HAP-1 (cell line): ENCODE measurements around the gene GNAT2.

Source experiments
- DNase-seq, 2 experiments: peaks; one replicate each; pipeline ENCODE4 v3.0.0-alpha.2; 2016 to 2020; ENCODE audit warnings: low spot score in 2 of 2
- H3K27me3 ChIP-seq: fragments of 250-450 bp; sonication (Bioruptor Pico); 2 replicates; pipeline ENCODE4 v1.5.1; 2020; ENCODE audit warnings: low read depth, mild to moderate bottlenecking, moderate library complexity
- H3K36me3 ChIP-seq: fragments of 250-450 bp; sonication (Bioruptor Pico); replicated peaks from 2 replicates; pipeline ENCODE4 v1.5.1; 2020; ENCODE audit warnings: mild to moderate bottlenecking
- H3K4me1 ChIP-seq: fragments of 250-450 bp; sonication (Bioruptor Pico); 2 replicates; pipeline ENCODE4 v1.5.1; 2020; ENCODE audit warnings: mild to moderate bottlenecking
- H3K4me3 ChIP-seq: fragments of 250-450 bp; sonication (Bioruptor Pico); 2 replicates; pipeline ENCODE4 v1.5.1; 2020; ENCODE audit warnings: mild to moderate bottlenecking, moderate library complexity
- H3K9me3 ChIP-seq: fragments of 250-450 bp; sonication (Bioruptor Pico); 2 replicates; pipeline ENCODE4 v1.5.1; 2020; ENCODE audit warnings: mild to moderate bottlenecking, moderate library complexity
- in situ Hi-C: fragments of 300-500 bp; cut with MboI; formaldehyde crosslinking; loops from 3 replicates; pipeline ENCODE4 v1.14.3; 2020; ENCODE audit warnings: low sequenced_read_pairs, inconsistent platforms, mixed read lengths

Gene GNAT2

DNA sequence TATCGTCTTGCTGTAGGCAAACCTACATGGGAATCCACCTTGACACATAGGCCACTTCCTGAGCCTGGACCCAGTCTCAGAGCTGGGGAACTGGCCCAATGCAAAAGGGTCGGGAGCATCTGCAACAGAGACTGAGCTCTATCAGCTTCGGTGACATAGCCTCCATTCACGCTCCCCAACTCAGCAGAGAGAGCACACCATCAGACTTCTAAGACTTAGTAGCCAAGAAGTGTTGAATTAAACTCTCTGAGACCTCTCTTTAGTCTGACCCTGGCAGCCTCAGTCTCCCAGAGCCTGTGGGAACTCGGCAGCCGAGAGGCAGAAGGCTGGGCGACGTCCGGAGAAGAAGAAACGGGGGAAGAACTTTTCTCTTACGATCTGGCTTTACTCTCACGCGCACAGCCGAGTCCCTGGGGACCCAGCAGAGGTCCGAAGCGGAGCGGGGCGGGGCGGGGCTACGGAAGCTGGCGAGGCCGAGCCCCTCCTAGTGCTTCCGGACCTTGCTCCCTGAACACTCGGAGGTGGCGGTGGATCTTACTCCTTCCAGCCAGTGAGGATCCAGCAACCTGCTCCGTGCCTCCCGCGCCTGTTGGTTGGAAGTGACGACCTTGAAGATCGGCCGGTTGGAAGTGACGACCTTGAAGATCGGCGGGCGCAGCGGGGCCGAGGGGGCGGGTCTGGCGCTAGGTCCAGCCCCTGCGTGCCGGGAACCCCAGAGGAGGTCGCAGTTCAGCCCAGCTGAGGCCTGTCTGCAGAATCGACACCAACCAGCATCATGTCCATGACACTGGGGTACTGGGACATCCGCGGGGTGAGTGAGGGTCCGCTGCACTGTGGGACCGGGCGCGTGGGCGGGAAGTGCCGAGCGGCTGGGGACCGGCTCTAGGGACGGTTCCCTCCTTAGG, 36.5 kb upstream of the GNAT2 start, which contains the start of gene GSTM4:
GSTM4 (plus strand) TSS at position 485 of the 905 bp plus-strand sequence; CDS start at position 776, 291 bp downstream.
- Histone ChIP-seq H3K4me3 (peak within 1 kb of the TSS; percentile 73), H3K4me1 (peaks cover 2% of the 10 kb centered on the region; the same call in 1 of the 2 replicates), H3K36me3 (no peaks in the 10 kb centered on the region; the same call in 1 of the 2 replicates), H3K27me3 (no peaks in the 10 kb centered on the region), H3K9me3 (no peaks in the 10 kb centered on the region)
- peak; percentile 90 to 95 for DNase-seq
- in situ Hi-C loops = loop anchor here (10.0 kb wide), 1 partner anchor 329 kb away; the partner anchor contains the start of gene AHCYL1

DNA sequence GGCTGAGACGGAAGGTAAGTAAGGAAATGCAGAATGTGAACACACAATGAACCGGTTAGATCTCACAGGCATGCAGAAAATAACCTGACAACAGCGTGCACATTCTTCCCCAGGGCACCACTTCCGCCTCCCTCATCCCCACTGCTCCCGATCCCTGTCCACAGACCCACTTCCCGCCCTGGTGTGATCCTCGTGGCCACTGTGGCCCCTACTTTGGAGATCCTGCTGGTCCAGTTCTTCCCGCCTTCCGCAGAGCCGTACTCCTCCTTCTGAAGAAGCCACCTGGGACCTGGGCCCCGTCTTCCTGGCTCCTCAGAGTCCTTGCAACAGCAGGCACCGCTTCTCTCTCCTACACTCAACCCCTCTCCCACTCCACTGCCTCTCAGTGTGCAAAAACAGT, 35.1 kb upstream of the GNAT2 start:
- Histone ChIP-seq H3K27me3 (no peaks in the 10 kb centered on the region), H3K9me3 (no peaks in the 10 kb centered on the region), H3K36me3 (no peaks in the 10 kb centered on the region; the same call in 1 of the 2 replicates), H3K4me1 (peaks cover 3% of the 10 kb centered on the region), H3K4me3 (no peak overlapping the region)
- DNase-seq = no peak
- in situ Hi-C loops = loop anchor here (10.0 kb wide), 1 partner anchor 330 kb away; the partner anchor contains the start of gene AHCYL1

DNA sequence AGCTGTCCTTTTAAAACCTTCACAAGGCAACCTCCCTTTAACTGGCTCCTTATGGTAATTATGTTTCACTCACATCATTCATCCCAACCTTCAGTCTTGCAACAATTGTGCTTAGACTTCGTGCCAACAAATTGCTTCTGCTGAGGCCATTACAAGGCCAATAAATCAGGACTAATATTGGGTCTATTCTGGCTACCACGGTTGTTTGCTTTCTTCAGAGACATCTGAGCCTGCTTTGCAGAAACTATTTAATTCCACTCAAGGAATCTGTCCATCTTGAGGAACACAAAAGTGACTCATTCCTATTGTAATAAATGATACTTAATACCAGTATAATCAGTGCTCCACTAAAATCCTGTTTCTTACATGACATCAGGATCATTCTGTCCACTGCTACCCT, 33.9 kb upstream of the GNAT2 start:
- in situ Hi-C loops = loop anchor here (10.0 kb wide), 1 partner anchor 331 kb away; the partner anchor contains the start of gene AHCYL1
- Histone ChIP-seq H3K9me3 (no peaks in the 10 kb centered on the region), H3K4me3 (no peak overlapping the region), H3K36me3 (no peaks in the 10 kb centered on the region), H3K27me3 (no peaks in the 10 kb centered on the region), H3K4me1 (peaks cover 7% of the 10 kb centered on the region)
- no peak for DNase-seq

DNA sequence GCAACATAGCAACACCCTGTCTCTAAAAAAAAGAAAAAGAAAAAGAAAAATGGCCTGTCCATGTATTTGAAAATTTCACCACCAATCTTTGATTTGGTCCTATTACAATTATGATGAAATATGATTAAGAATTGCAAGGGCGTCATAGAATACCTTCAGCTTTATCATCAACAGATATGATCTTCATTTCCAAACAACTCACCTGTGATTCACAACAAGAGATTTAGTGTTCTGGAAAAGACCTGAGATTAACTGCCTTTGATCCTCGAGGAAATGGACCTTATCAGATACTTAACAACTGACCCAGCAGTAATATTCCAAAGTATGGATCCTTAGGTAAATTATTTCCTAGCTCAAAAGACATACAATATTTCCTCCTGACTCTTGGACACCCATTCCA, 33.0 kb upstream of the GNAT2 start:
- no peak overlapping the region for H3K4me3 ChIP-seq
- no peak for DNase-seq
- in situ Hi-C loops = loop anchor here (10.0 kb wide), 1 partner anchor 332 kb away; the partner anchor contains the start of gene AHCYL1
- H3K36me3 ChIP-seq = no peaks in the 10 kb centered on the region
- H3K4me1 ChIP-seq = peaks cover 7% of the 10 kb centered on the region
- H3K9me3 ChIP-seq = no peaks in the 10 kb centered on the region
- H3K27me3 ChIP-seq = no peaks in the 10 kb centered on the region

DNA sequence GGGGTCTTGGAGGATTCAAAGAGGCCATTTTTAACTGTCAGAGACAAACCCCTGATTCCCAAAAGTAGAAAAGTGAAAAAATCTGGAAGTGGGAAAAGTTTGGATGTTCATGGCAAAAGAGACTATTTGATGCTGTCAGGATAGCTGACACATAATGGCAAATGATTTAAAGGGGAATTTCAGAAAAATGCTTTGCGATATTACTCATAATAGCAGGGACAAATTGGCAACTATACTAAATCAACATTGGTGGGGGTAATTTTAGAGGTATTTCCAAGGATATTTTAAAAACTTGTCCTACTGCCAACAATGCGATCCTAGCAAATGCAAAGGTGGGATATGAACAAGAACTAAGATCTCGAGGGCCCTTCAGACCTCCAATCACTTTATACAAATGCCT, 31.2 kb upstream of the GNAT2 start:
- in situ Hi-C loops = loop anchor here (10.0 kb wide), 1 partner anchor 334 kb away; the partner anchor contains the start of gene AHCYL1

DNA sequence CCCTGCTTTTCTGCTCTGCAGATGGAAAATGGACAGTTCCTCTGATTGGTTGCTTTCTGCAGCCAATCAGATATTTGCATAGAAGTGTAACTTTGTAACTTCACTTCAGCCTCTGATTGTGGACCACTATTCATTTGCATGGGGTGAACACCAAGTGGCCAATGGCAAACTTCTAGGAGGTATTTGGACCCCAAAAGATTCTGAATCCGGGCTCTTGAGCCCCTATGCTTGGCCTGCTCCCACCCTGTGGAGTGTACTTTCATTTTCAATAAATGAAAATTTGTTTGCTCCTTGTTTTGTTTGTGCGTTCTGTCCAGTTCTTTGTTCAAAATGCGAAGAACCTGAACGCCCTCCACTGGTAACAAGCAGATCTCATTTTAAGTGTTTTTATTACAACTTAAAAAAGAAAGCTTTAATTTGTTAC, 30.1 kb upstream of the GNAT2 start:
- H3K27me3 ChIP-seq = no peaks in the 10 kb centered on the region
- DNase-seq = peak in 1 of 2 experiments; percentile 38
- in situ Hi-C loops = no loop called here
- no peaks in the 10 kb centered on the region for H3K36me3 ChIP-seq
- H3K9me3 ChIP-seq = no peaks in the 10 kb centered on the region
- H3K4me3 ChIP-seq = no peak overlapping the region
- H3K4me1 ChIP-seq = peaks cover 5% of the 10 kb centered on the region; the same call in 1 of the 2 replicates

More for the DNA sequence above, 31.2 kb upstream of the GNAT2 start:
- Histone ChIP-seq H3K4me1 (peaks cover 7% of the 10 kb centered on the region), H3K27me3 (no peaks in the 10 kb centered on the region), H3K9me3 (no peaks in the 10 kb centered on the region), H3K4me3 (no peak overlapping the region), H3K36me3 (no peaks in the 10 kb centered on the region)
- DNase-seq = no peak

DNA sequence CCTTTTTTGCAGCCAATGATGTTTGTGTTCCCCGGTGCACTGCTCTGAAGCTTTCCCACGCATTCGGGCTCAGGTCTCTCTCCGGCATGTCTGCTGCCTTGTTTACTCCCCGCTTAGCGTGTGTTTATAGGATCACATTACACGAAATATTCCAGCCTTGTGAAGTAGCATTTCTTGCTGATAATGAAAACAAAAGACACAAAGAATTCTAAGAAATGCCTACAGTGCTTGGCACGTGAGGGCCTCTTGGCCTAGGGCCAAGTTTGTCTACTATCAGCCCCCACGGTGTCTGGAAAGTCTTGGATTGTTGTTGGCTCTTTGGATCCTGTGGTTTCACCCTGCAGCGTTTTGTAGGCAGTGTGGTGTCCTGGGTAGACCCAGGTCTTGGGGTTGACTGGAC, 25.3 kb upstream of the GNAT2 start:
- Histone ChIP-seq H3K4me3 (no peak overlapping the region), H3K36me3 (no peaks in the 10 kb centered on the region), H3K27me3 (no peaks in the 10 kb centered on the region), H3K4me1 (peaks cover 12% of the 10 kb centered on the region), H3K9me3 (no peaks in the 10 kb centered on the region)
- DNase-seq = no peak
- in situ Hi-C loops = loop anchor here (5.0 kb wide), 1 partner anchor 128 kb away; no protein-coding TSS in a partner anchor

DNA sequence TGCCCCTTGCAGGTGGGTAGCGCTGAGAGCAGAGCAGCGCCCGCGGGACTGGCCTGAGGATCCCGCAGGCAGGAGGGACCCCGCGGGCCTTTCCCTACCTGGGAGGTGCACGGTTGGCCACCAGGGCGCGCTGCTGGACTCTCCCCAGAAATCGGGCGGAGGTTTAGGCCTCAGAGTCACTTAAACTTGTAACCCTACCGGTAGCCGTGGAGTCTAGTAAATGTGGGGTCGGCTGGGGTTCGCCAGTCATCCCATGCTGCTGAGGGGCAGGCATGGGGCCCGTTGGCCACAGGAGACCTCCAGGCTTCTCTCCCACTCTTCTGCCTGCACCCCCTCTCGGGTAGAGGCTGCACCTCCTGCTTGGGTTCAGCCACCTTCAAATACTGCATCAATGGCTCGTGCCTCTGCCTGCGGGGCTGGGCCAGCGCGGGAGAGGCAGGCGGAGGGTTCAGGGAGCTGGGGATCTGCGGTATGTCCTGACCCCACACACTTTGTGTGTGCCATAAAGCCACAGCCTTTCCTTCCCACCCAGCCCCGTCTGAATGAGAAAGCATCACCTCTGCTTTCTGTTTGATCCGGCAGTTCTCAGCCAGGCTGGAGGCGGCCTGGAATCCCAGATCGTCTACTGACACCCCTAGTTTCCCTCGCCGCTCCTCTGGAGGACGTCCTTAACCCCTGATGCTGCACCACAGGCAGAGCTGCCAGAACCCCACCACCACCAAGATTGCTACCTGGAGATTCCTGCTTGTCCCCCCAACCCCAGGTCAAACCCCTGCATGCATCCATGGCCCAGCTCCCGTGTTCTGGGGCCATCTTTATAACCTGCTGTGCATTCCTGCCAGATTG, 24.2 kb upstream of the GNAT2 start:
- Histone ChIP-seq H3K36me3 (no peaks in the 10 kb centered on the region), H3K4me3 (no peak overlapping the region), H3K27me3 (no peaks in the 10 kb centered on the region), H3K9me3 (no peaks in the 10 kb centered on the region), H3K4me1 (peaks cover 7% of the 10 kb centered on the region)
- peak; percentile 74 to 94 for DNase-seq
- in situ Hi-C loops = loop anchor here (5.0 kb wide), 1 partner anchor 129 kb away; no protein-coding TSS in a partner anchor

DNA sequence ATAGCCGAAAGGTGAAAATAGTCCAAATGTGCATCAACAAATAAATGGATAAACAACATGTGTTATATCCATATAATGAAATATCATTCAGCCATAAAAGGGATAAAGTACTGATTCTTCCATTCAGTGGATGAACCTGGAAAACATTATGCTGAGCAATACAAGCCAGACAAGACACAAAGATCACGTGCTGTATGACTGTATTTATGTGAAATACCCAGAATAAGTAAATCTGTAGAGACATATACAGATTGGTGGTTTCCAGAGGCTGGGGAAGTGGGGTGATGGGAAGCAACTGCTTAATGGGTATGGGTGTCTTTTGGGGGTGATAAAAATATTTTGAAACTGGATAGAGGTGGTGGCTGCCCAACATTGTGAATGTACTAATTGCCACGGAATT, 23.2 kb upstream of the GNAT2 start:
- no peaks in the 10 kb centered on the region for H3K36me3 ChIP-seq
- H3K4me1 ChIP-seq = peaks cover 7% of the 10 kb centered on the region
- H3K27me3 ChIP-seq = no peaks in the 10 kb centered on the region
- no peak for DNase-seq
- no peak overlapping the region for H3K4me3 ChIP-seq
- in situ Hi-C loops = loop anchor here (5.0 kb wide), 1 partner anchor 130 kb away; no protein-coding TSS in a partner anchor
- no peaks in the 10 kb centered on the region for H3K9me3 ChIP-seq

DNA sequence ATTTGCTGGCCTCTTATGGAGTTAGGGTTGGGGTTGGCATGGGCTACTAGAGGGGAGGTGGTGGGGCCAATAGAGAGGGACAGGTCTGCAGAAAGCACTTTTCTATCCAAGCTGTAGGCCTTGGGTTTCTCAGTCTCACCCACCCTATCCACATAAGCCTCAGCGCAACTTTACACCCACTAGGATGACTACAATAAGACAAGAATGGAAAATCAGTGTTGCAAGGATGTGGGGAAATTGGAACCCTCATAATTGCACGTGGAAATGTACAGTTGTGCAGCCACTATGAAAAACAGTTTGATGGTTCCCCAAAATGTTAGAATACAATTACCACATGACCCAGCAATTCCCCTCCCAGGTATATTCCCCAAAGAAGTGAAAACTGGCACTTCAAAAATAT, 22.4 kb upstream of the GNAT2 start:
- no peak for DNase-seq
- no peaks in the 10 kb centered on the region for H3K9me3 ChIP-seq
- in situ Hi-C loops = loop anchor here (5.0 kb wide), 1 partner anchor 130 kb away; no protein-coding TSS in a partner anchor
- no peaks in the 10 kb centered on the region for H3K27me3 ChIP-seq
- no peak overlapping the region for H3K4me3 ChIP-seq
- H3K4me1 ChIP-seq = peaks cover 7% of the 10 kb centered on the region
- H3K36me3 ChIP-seq = no peaks in the 10 kb centered on the region

DNA sequence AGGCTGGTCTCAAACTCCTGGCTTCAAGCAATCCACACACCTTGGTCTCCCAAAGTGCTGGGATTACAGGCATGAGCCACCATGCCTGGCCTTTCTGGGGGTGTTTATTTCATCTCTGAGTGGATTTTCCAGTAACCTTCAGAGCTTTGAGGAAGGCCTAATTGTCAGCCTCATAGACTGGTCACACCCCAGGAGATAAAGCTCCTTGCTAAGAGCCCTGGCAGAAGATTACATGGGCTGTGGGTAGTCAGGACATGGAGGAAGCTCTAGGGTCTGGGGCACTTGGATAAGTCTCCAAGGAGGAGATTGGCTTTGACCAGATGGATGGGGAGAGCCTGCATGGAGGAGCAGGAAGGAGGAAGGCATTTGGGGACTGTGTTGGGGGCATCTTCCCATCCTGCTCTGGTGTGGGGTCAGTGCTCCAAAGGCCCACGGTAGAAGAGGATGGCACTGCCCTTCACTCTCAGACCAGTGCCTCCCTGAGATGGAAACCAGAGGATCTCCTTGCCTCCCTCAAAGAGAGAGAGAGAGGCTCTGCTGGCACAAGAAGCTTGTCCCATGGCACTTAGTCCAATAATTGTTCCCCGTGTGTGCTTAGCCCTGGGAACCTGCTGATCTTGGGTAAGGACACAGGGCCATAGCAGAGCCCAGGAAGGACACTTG, 21.8 kb upstream of the GNAT2 start:
- Histone ChIP-seq H3K4me1 (peaks cover 7% of the 10 kb centered on the region), H3K4me3 (no peak overlapping the region), H3K27me3 (no peaks in the 10 kb centered on the region), H3K36me3 (no peaks in the 10 kb centered on the region), H3K9me3 (no peaks in the 10 kb centered on the region)
- in situ Hi-C loops = loop anchor here (5.0 kb wide), 1 partner anchor 131 kb away; no protein-coding TSS in a partner anchor
- peak in 1 of 2 experiments; percentile 6 for DNase-seq

DNA sequence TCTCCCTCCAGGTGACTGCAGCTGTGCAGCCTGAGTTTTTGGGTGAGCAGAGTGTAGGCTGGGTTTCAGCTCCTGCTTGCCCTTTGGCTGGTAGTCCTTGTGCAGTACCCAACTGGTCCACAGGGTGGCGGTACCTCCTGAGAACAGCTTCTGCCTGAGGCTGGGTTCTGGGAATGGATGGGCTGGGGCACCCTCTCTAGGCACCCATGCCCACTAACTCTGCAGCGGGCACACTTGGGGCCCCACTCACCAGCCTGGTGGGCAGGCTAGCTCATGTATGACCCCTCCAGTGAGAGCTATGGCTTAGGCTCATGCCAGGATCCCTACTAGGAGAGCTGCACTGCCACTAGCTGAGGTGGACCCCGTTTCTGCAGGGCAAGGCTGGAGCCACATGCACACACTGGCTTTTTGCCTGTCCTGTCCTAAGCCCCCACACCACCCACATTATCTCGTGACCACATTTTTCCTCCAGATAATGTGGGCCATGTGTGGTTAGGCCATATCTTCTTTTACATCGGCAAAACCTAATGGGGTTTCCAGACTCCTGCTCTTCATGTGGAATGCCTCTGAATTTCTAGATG, 21.0 kb upstream of the GNAT2 start:
- Histone ChIP-seq H3K4me1 (peaks cover 7% of the 10 kb centered on the region), H3K4me3 (no peak overlapping the region), H3K27me3 (no peaks in the 10 kb centered on the region), H3K36me3 (no peaks in the 10 kb centered on the region), H3K9me3 (no peaks in the 10 kb centered on the region)
- in situ Hi-C loops = loop anchor here (5.0 kb wide), 1 partner anchor 132 kb away; no protein-coding TSS in a partner anchor
- DNase-seq = peak; percentile 41 to 95
